ENCODE measurements around the gene TMEM252. TPM values are rescaled to one million over a fixed set of nuclear protein-coding genes. Genes with fewer than 3 reads are reported as not detected.

TMEM252 gene
- polyA plus RNA-seq, 1 donor, result 2.4 TPM

GRCh38 chr9:68541568-68541967 lies 885 bp upstream of the TMEM252 start:
- peak overlapping the region; percentile 72 for H3K27ac ChIP-seq (ENCODE audit: low read length)
- H3K4me1 ChIP-seq (ENCODE audit: control insufficient read depth, insufficient read depth, low read length), result peaks cover 24% of the 10 kb centered on the region
- H3K36me3 ChIP-seq (ENCODE audit: control insufficient read depth, insufficient read depth, low read length), result no peaks in the 10 kb centered on the region
- H3K4me3 ChIP-seq (ENCODE audit: low read length), result no peak overlapping the region
- no peaks in the 10 kb centered on the region for H3K27me3 ChIP-seq (ENCODE audit: control insufficient read depth, insufficient read depth, low read length)
- WGBS (ENCODE audit: insufficient coverage, low lambda C conversion rate), result 86% methylated on average over 1 of the region's 2 CpGs
- H3K9me3 ChIP-seq (ENCODE audit: control insufficient read depth, low read depth, low read length), result no peaks in the 10 kb centered on the region
- peak in 1 of 2 donors; percentile 25 for DNase-seq

GRCh38 chr9:68538200-68538599 lies 2.5 kb downstream of the TMEM252 start:
- Histone ChIP-seq H3K4me1 (ENCODE audit: control insufficient read depth, insufficient read depth, low read length) (peaks cover 25% of the 10 kb centered on the region), H3K27ac (ENCODE audit: low read length) (no peak overlapping the region), H3K27me3 (ENCODE audit: control insufficient read depth, insufficient read depth, low read length) (no peaks in the 10 kb centered on the region), H3K9me3 (ENCODE audit: control insufficient read depth, low read depth, low read length) (no peaks in the 10 kb centered on the region), H3K4me3 (ENCODE audit: low read length) (no peak overlapping the region), H3K36me3 (ENCODE audit: control insufficient read depth, insufficient read depth, low read length) (no peaks in the 10 kb centered on the region)
- no CpG with 5 or more reads among the region's 3 CpGs for WGBS (ENCODE audit: insufficient coverage, low lambda C conversion rate)
- no peak for DNase-seq

- Histone ChIP-seq H3K9me3 (ENCODE audit: control insufficient read depth, low read depth, low read length) (no peaks in the 10 kb centered on the region), H3K27ac (ENCODE audit: low read length) (no peak overlapping the region), H3K36me3 (ENCODE audit: control insufficient read depth, insufficient read depth, low read length) (no peaks in the 10 kb centered on the region), H3K4me1 (ENCODE audit: control insufficient read depth, insufficient read depth, low read length) (peaks cover 25% of the 10 kb centered on the region), H3K4me3 (ENCODE audit: low read length) (no peak overlapping the region), H3K27me3 (ENCODE audit: control insufficient read depth, insufficient read depth, low read length) (no peaks in the 10 kb centered on the region)
- WGBS (ENCODE audit: insufficient coverage, low lambda C conversion rate), result no CpG with 5 or more reads among the region's 1 CpG
- no peak for DNase-seq
Observed at GRCh38 chr9:68537616-68537880, 3.1 kb downstream of the TMEM252 start.

GRCh38 chr9:68536876-68537615 lies 3.6 kb downstream of the TMEM252 start:
- Histone ChIP-seq H3K27me3 (ENCODE audit: control insufficient read depth, insufficient read depth, low read length) (no peaks in the 10 kb centered on the region), H3K4me1 (ENCODE audit: control insufficient read depth, insufficient read depth, low read length) (peaks cover 23% of the 10 kb centered on the region), H3K4me3 (ENCODE audit: low read length) (no peak overlapping the region), H3K9me3 (ENCODE audit: control insufficient read depth, low read depth, low read length) (no peaks in the 10 kb centered on the region), H3K36me3 (ENCODE audit: control insufficient read depth, insufficient read depth, low read length) (no peaks in the 10 kb centered on the region), H3K27ac (ENCODE audit: low read length) (no peak overlapping the region)
- DNase-seq, result no peak
- 97% methylated on average over 4 of the region's 10 CpGs for WGBS (ENCODE audit: insufficient coverage, low lambda C conversion rate)

GRCh38 chr9:68533678-68534077 lies 7.0 kb downstream of the TMEM252 start:
- no CpG with 5 or more reads among the region's 3 CpGs for WGBS (ENCODE audit: insufficient coverage, low lambda C conversion rate)
- peaks cover 20% of the 10 kb centered on the region for H3K4me1 ChIP-seq (ENCODE audit: control insufficient read depth, insufficient read depth, low read length)
- no peaks in the 10 kb centered on the region for H3K27me3 ChIP-seq (ENCODE audit: control insufficient read depth, insufficient read depth, low read length)
- H3K4me3 ChIP-seq (ENCODE audit: low read length), result no peak overlapping the region
- H3K27ac ChIP-seq (ENCODE audit: low read length), result no peak overlapping the region
- H3K9me3 ChIP-seq (ENCODE audit: control insufficient read depth, low read depth, low read length), result no peaks in the 10 kb centered on the region
- peak in 1 of 2 donors; percentile 27 for DNase-seq
- no peaks in the 10 kb centered on the region for H3K36me3 ChIP-seq (ENCODE audit: control insufficient read depth, insufficient read depth, low read length)

DNA sequence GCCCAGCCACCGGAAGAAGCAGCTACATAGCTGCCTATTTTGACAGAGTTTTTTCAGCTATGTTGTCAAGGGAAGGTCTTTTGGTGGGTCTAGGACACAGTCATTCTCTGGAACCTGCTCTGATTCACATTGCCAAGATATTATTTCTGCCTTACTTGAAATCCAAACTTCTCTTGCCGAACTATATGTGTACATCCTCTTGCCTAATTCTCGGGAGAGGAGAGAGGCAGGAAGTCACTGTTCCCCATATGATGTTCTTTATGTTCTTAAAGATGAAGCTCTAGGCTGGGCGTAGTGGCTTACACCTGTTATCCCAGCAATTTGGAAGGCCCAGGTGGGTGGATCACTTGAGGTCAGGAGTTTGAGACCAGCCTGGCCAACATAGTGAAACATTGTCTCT lies 8.6 kb downstream of the TMEM252 start:
- H3K4me1 ChIP-seq (ENCODE audit: control insufficient read depth, insufficient read depth, low read length), result peaks cover 19% of the 10 kb centered on the region
- no CpG with 5 or more reads among the region's 4 CpGs for WGBS (ENCODE audit: insufficient coverage, low lambda C conversion rate)

DNA sequence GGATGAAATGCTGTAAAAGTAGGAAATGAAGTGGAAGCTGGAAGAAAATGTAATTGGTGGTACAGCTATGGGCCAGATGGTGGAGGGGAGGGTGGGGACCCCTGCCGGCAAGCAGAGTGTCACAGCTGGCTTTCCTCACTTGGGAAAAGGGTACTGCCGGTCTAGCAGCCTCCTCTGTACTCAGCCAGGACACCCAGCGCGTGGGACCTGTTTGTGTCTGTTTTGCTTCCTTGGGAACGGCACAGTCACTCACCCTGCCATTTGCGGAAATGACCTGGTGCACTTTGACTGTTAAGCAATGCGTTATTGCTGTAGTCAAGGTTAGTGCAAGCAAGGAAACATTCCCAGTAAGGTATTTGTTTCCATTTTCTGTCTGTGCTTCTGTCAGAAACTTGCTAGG lies 10.1 kb downstream of the TMEM252 start:
- WGBS (ENCODE audit: insufficient coverage, low lambda C conversion rate), result 17% methylated on average over 1 of the region's 7 CpGs
- Histone ChIP-seq H3K4me1 (ENCODE audit: control insufficient read depth, insufficient read depth, low read length) (peaks cover 13% of the 10 kb centered on the region), H3K27ac (ENCODE audit: low read length) (peak overlapping the region; percentile 75)

More for the DNA sequence above, 8.6 kb downstream of the TMEM252 start:
- Histone ChIP-seq H3K27me3 (ENCODE audit: control insufficient read depth, insufficient read depth, low read length) (no peaks in the 10 kb centered on the region), H3K4me3 (ENCODE audit: low read length) (no peak overlapping the region), H3K9me3 (ENCODE audit: control insufficient read depth, low read depth, low read length) (no peaks in the 10 kb centered on the region), H3K36me3 (ENCODE audit: control insufficient read depth, insufficient read depth, low read length) (no peaks in the 10 kb centered on the region), H3K27ac (ENCODE audit: low read length) (no peak overlapping the region)
- DNase-seq, result no peak

GRCh38 chr9:68523367-68523936 lies 17.2 kb downstream of the TMEM252 start:
- no peak overlapping the region for H3K4me3 ChIP-seq (ENCODE audit: low read length)
- no peak for DNase-seq
- no peaks in the 10 kb centered on the region for H3K36me3 ChIP-seq (ENCODE audit: control insufficient read depth, insufficient read depth, low read length)
- H3K27ac ChIP-seq (ENCODE audit: low read length), result no peak overlapping the region
- H3K4me1 ChIP-seq (ENCODE audit: control insufficient read depth, insufficient read depth, low read length), result no peaks in the 10 kb centered on the region
- no peaks in the 10 kb centered on the region for H3K27me3 ChIP-seq (ENCODE audit: control insufficient read depth, insufficient read depth, low read length)
- WGBS (ENCODE audit: insufficient coverage, low lambda C conversion rate), result no CpG with 5 or more reads among the region's 4 CpGs
- no peaks in the 10 kb centered on the region for H3K9me3 ChIP-seq (ENCODE audit: control insufficient read depth, low read depth, low read length)

More for the DNA sequence above, 10.1 kb downstream of the TMEM252 start:
- Histone ChIP-seq H3K9me3 (ENCODE audit: control insufficient read depth, low read depth, low read length) (no peaks in the 10 kb centered on the region), H3K4me3 (ENCODE audit: low read length) (no peak overlapping the region), H3K36me3 (ENCODE audit: control insufficient read depth, insufficient read depth, low read length) (no peaks in the 10 kb centered on the region), H3K27me3 (ENCODE audit: control insufficient read depth, insufficient read depth, low read length) (no peaks in the 10 kb centered on the region)
- DNase-seq, result peak; percentile 93 to 97

DNA sequence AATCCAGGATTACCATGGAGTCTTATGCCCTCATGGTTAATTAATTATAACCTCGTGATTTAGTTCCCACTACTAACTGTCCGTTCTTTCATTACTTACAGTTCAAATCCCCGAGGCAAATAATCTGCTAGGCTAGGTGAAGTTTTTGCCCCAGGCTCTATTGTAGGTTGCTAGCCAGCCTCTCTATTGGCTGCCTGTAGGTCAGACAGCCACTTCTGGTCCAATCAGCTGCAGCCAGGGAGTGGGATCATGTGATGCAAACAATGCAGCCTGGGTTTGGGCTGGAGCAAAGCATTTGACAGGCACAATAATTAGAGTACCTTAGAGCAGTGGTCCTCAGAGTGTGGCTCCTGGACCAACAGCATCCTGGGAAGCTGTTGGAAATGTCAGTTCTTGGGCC lies 17.7 kb downstream of the TMEM252 start:
- no CpG with 5 or more reads among the region's 3 CpGs for WGBS (ENCODE audit: insufficient coverage, low lambda C conversion rate)
- Histone ChIP-seq H3K27ac (ENCODE audit: low read length) (no peak overlapping the region), H3K9me3 (ENCODE audit: control insufficient read depth, low read depth, low read length) (no peaks in the 10 kb centered on the region), H3K36me3 (ENCODE audit: control insufficient read depth, insufficient read depth, low read length) (no peaks in the 10 kb centered on the region), H3K4me1 (ENCODE audit: control insufficient read depth, insufficient read depth, low read length) (no peaks in the 10 kb centered on the region), H3K4me3 (ENCODE audit: low read length) (no peak overlapping the region), H3K27me3 (ENCODE audit: control insufficient read depth, insufficient read depth, low read length) (no peaks in the 10 kb centered on the region)
- no peak for DNase-seq

GRCh38 chr9:68522131-68522530 lies 18.6 kb downstream of the TMEM252 start:
- H3K36me3 ChIP-seq (ENCODE audit: control insufficient read depth, insufficient read depth, low read length), result no peaks in the 10 kb centered on the region
- H3K27ac ChIP-seq (ENCODE audit: low read length), result no peak overlapping the region
- no peaks in the 10 kb centered on the region for H3K27me3 ChIP-seq (ENCODE audit: control insufficient read depth, insufficient read depth, low read length)
- no peaks in the 10 kb centered on the region for H3K4me1 ChIP-seq (ENCODE audit: control insufficient read depth, insufficient read depth, low read length)
- 66% methylated on average over 2 of the region's 4 CpGs for WGBS (ENCODE audit: insufficient coverage, low lambda C conversion rate)
- H3K9me3 ChIP-seq (ENCODE audit: control insufficient read depth, low read depth, low read length), result no peaks in the 10 kb centered on the region
- H3K4me3 ChIP-seq (ENCODE audit: low read length), result no peak overlapping the region
- no peak for DNase-seq
